NCI-H2227 treated with DMSO at 0.1 percent for 48 hours (cell line): ENCODE data around the gene SLC15A1.

ENCODE experiments used
- DNase-seq: peaks from one replicate; lab custom pipeline; 2025; lab: John Stamatoyannopoulos, UW

Gene SLC15A1

GRCh38 chr13:98752467-98753290 lies at the start of gene SLC15A1:
Gene SLC15A1, minus strand, starts transcription at chr13:98752672. Its CDS starts 74 bp downstream, at chr13:98752598.
- no peak for DNase-seq

- DNase-seq: no peak
Measured at GRCh38 chr13:98801626-98802418, 49.4 kb upstream of the SLC15A1 start.

GRCh38 chr13:98800078-98800477 lies 47.6 kb upstream of the SLC15A1 start:
- DNase-seq: no peak

- no peak for DNase-seq
Measured at GRCh38 chr13:98798849-98799645, 46.6 kb upstream of the SLC15A1 start.

- DNase-seq: no peak
Measured at GRCh38 chr13:98797456-98797855, 45.0 kb upstream of the SLC15A1 start.

GRCh38 chr13:98796798-98797197 lies 44.3 kb upstream of the SLC15A1 start:
- no peak for DNase-seq

- DNase-seq: no peak
Measured at GRCh38 chr13:98796191-98796590, 43.7 kb upstream of the SLC15A1 start.

GRCh38 chr13:98795220-98795619 lies 42.7 kb upstream of the SLC15A1 start:
- no peak for DNase-seq

- no peak for DNase-seq
Measured at GRCh38 chr13:98794498-98794897, 42.0 kb upstream of the SLC15A1 start.

- DNase-seq: no peak
Measured at GRCh38 chr13:98792785-98793495, 40.5 kb upstream of the SLC15A1 start.

GRCh38 chr13:98792321-98792720 lies 39.8 kb upstream of the SLC15A1 start:
- no peak for DNase-seq

GRCh38 chr13:98791611-98792010 lies 39.1 kb upstream of the SLC15A1 start:
- DNase-seq: no peak

- DNase-seq: no peak
Measured at GRCh38 chr13:98787996-98788395, 35.5 kb upstream of the SLC15A1 start.

GRCh38 chr13:98787173-98787572 lies 34.7 kb upstream of the SLC15A1 start:
- DNase-seq: no peak

- no peak for DNase-seq
Measured at GRCh38 chr13:98786023-98786422, 33.6 kb upstream of the SLC15A1 start.

- DNase-seq: no peak
Measured at GRCh38 chr13:98785405-98785804, 32.9 kb upstream of the SLC15A1 start.

- DNase-seq: no peak
Measured at GRCh38 chr13:98784666-98785065, 32.2 kb upstream of the SLC15A1 start.

- no peak for DNase-seq
Measured at GRCh38 chr13:98783856-98784478, 31.5 kb upstream of the SLC15A1 start.

- DNase-seq: no peak
Measured at GRCh38 chr13:98782654-98783053, 30.2 kb upstream of the SLC15A1 start.

- no peak for DNase-seq
Measured at GRCh38 chr13:98781905-98782304, 29.4 kb upstream of the SLC15A1 start.

- no peak for DNase-seq
Measured at GRCh38 chr13:98781470-98781869, 29.0 kb upstream of the SLC15A1 start.
